ENCODE data around the gene STRN.
A peak's percentile ranks its signal among the peaks of the same experiment; 100 is the strongest.

GRCh38 chr2:36966370-36967235, at the start of gene STRN:
- TF ChIP-seq TAF1 (IDR thresholded peaks at IDR 0.05; ENCODE audit: borderline replicate concordance, low read depth, low read length) (no peak), POLR2A (IDR thresholded peaks at IDR 0.05; ENCODE audit: low read depth, low read length) (peak; percentile 91)

Measured in GM12892 (cell line).